Right lobe of liver (tissue), 4 donors: ENCODE results near the gene SRD5A1.

Source experiments
- POLR2A ChIP-seq: fragments of 450-650 bp; IDR thresholded peaks from one replicate; pipeline ENCODE4 v1.6.1; 2017; ENCODE audit warnings: antibody characterized with exemption, mild to moderate bottlenecking
- TF ChIP-seq, protein P1 (sequence below), 4 donors: fragments of 200-600 bp in 3 of 4; fragments of 450-650 bp in 1 of 4; IDR thresholded peaks; one replicate each; pipeline versions ENCODE4 v1.5.1 to v1.8.0; 2016 to 2022; ENCODE audit warnings: antibody characterized with exemption in 4 of 4, mild to moderate bottlenecking in 2 of 4
- donor health status: DM: no; HTN: no; CAD: no.
- donor health status: DM: no; HTN: no; CAD: no.
- donor health status: DM: no; HTN: yes; CAD: no.

DNA sequence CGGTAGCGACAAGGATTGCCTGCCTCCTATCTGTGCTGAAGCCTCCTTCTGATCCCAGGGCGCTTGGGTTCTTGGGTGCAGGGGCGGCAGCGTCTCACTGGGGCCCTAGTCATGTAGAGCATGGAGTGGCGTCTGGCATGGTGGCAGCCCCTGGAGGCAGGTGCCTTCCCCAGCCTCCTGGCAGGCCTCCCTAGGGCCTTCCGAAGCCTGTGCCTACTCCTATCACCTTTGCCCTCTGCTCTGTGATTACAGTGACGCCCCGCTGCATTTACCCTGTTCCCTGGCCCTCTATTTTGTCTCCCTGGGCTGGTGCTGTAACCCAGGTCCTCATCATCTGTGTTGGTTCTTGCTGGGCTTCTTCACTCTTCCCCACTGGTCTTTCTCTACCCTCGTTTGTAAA is 3.8 kb downstream of the SRD5A1 start:
- TF ChIP-seq, protein P1, sequence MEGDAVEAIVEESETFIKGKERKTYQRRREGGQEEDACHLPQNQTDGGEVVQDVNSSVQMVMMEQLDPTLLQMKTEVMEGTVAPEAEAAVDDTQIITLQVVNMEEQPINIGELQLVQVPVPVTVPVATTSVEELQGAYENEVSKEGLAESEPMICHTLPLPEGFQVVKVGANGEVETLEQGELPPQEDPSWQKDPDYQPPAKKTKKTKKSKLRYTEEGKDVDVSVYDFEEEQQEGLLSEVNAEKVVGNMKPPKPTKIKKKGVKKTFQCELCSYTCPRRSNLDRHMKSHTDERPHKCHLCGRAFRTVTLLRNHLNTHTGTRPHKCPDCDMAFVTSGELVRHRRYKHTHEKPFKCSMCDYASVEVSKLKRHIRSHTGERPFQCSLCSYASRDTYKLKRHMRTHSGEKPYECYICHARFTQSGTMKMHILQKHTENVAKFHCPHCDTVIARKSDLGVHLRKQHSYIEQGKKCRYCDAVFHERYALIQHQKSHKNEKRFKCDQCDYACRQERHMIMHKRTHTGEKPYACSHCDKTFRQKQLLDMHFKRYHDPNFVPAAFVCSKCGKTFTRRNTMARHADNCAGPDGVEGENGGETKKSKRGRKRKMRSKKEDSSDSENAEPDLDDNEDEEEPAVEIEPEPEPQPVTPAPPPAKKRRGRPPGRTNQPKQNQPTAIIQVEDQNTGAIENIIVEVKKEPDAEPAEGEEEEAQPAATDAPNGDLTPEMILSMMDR (IDR thresholded peaks at IDR 0.05), result no peak
- TF ChIP-seq POLR2A, result no peak
